Uterus (tissue), 2 donors: ENCODE measurements around the gene DIAPH2.

ENCODE experiments used
- CTCF ChIP-seq, 4 experiments: fragments of 200-600 bp in 2 of 4; fragments of 450-650 bp in 2 of 4; sonication (generic) in 2 of 4; IDR thresholded peaks; one replicate each; pipeline ENCODE4 v1.5.1; 2016 to 2019; ENCODE audit warnings: antibody characterized with exemption in 4 of 4, mild to moderate bottlenecking in 2 of 4, moderate library complexity in 1 of 4
- POLR2A ChIP-seq, 2 donors: fragments of 450-650 bp; IDR thresholded peaks; one replicate each; pipeline ENCODE4 v1.6.1; 2016; ENCODE audit warnings: antibody characterized with exemption in 2 of 2, mild to moderate bottlenecking in 1 of 2, moderate library complexity in 1 of 2

GRCh38 chrX:96685210-96686099, 813 bp downstream of the DIAPH2 start:
- no peak for TF ChIP-seq CTCF (IDR thresholded peaks at IDR 0.05)
- no peak for TF ChIP-seq POLR2A (IDR thresholded peaks at IDR 0.05)
